ENCODE data around the gene ARL6IP4.

ARL6IP4 gene

GRCh38 chr12:122994140-122994675 is 13.7 kb downstream of the ARL6IP4 start:
- no peak for DNase-seq (ENCODE audit: extremely low read depth, insufficient read length)
- H3K27me3 ChIP-seq (replicated peaks; ENCODE audit: control insufficient read depth, insufficient read depth, low read length): no peaks in the 10 kb centered on the region; the same call in 1 of the 2 replicates
- no peak for TF ChIP-seq CTCF (IDR thresholded peaks at IDR 0.05; ENCODE audit: insufficient read depth, low read length, poor library complexity, severe bottlenecking)
- no peaks in the 10 kb centered on the region for H3K36me3 ChIP-seq (ENCODE audit: control insufficient read depth, insufficient read depth, low read length)
- H3K4me3 ChIP-seq (replicated peaks; ENCODE audit: low read depth, low read length): no peak overlapping the region

- TF ChIP-seq CTCF (IDR thresholded peaks at IDR 0.05; ENCODE audit: insufficient read depth, low read length, poor library complexity, severe bottlenecking): no peak
- no peak for DNase-seq (ENCODE audit: extremely low read depth, insufficient read length)
- Histone ChIP-seq H3K27me3 (replicated peaks; ENCODE audit: control insufficient read depth, insufficient read depth, low read length) (no peaks in the 10 kb centered on the region; the same call in 1 of the 2 replicates), H3K36me3 (ENCODE audit: control insufficient read depth, insufficient read depth, low read length) (no peaks in the 10 kb centered on the region), H3K4me3 (replicated peaks; ENCODE audit: low read depth, low read length) (no peak overlapping the region)
Measured at GRCh38 chr12:122994781-122995502, 14.5 kb downstream of the ARL6IP4 start.

- H3K4me3 ChIP-seq (replicated peaks; ENCODE audit: low read depth, low read length): no peak overlapping the region
- no peak for TF ChIP-seq CTCF (IDR thresholded peaks at IDR 0.05; ENCODE audit: insufficient read depth, low read length, poor library complexity, severe bottlenecking)
- no peaks in the 10 kb centered on the region; the same call in 1 of the 2 replicates for H3K27me3 ChIP-seq (replicated peaks; ENCODE audit: control insufficient read depth, insufficient read depth, low read length)
- no peak for DNase-seq (ENCODE audit: extremely low read depth, insufficient read length)
- H3K36me3 ChIP-seq (ENCODE audit: control insufficient read depth, insufficient read depth, low read length): no peaks in the 10 kb centered on the region
Measured at GRCh38 chr12:122995503-122996187, 15.2 kb downstream of the ARL6IP4 start.

- no peak for DNase-seq (ENCODE audit: extremely low read depth, insufficient read length)
- no peak overlapping the region for H3K4me3 ChIP-seq (replicated peaks; ENCODE audit: low read depth, low read length)
- no peaks in the 10 kb centered on the region; the same call in 1 of the 2 replicates for H3K27me3 ChIP-seq (replicated peaks; ENCODE audit: control insufficient read depth, insufficient read depth, low read length)
- no peak for TF ChIP-seq CTCF (IDR thresholded peaks at IDR 0.05; ENCODE audit: insufficient read depth, low read length, poor library complexity, severe bottlenecking)
- no peaks in the 10 kb centered on the region for H3K36me3 ChIP-seq (ENCODE audit: control insufficient read depth, insufficient read depth, low read length)
Measured at GRCh38 chr12:122996188-122996601, 15.7 kb downstream of the ARL6IP4 start.

- DNase-seq (ENCODE audit: extremely low read depth, insufficient read length): no peak
- no peaks in the 10 kb centered on the region for H3K36me3 ChIP-seq (ENCODE audit: control insufficient read depth, insufficient read depth, low read length)
- no peaks in the 10 kb centered on the region; the same call in 1 of the 2 replicates for H3K27me3 ChIP-seq (replicated peaks; ENCODE audit: control insufficient read depth, insufficient read depth, low read length)
- TF ChIP-seq CTCF (IDR thresholded peaks at IDR 0.05; ENCODE audit: insufficient read depth, low read length, poor library complexity, severe bottlenecking): no peak
- no peak overlapping the region for H3K4me3 ChIP-seq (replicated peaks; ENCODE audit: low read depth, low read length)
Measured at GRCh38 chr12:122996621-122997342, 16.3 kb downstream of the ARL6IP4 start.

Measured in GM06990 (cell line).